IMR-90 (cell line): ENCODE measurements around the gene TMEM245. TPM values are rescaled to one million over a fixed set of nuclear protein-coding genes. Genes with fewer than 3 reads are reported as not detected.

ENCODE experiments used
- ATAC-seq: fragments of 200-7000 bp; cut with Tn5 transposase; 2 replicates; pipeline ENCODE4 v1.9.1; 2020; ENCODE audit warnings: low read depth, mild to moderate bottlenecking, moderate library complexity
- BruUV-seq: library from RNA; stranded (reverse); fragments of 400-500 nt; replicated peaks from 2 replicates; lab custom pipeline; 2021; lab: Mats Ljungman, UMichigan
- CTCF ChIA-PET: fragments of 300-600 bp; formaldehyde crosslinking; extraction: SDS; loops from one replicate; lab custom pipeline; 2021; ENCODE audit warnings: antibody characterized with exemption; lab: Yijun Ruan, JAX
- POLR2A ChIA-PET: fragments of 300-600 bp; sonication (Branson Sonifier 250); formaldehyde crosslinking; loops from one replicate; lab custom pipeline; 2022; ENCODE audit warnings: antibody characterized with exemption; ENCODE audit not compliant: unreplicated experiment; lab: Charles Lee
- DNase-seq: peaks from one replicate; pipeline ENCODE4 v3.0.0; 2013
- H2AFZ ChIP-seq: replicated peaks from 2 replicates; pipeline ENCODE3; 2013; ENCODE audit warnings: low read length, mild to moderate bottlenecking; ENCODE audit not compliant: poor library complexity
- H2AK5ac ChIP-seq: 2 replicates; pipeline ENCODE4 v1.6.1; 2013; ENCODE audit warnings: low read depth, low read length, inconsistent platforms
- H2AK9ac ChIP-seq: replicated peaks from 2 replicates; pipeline ENCODE3; 2013; ENCODE audit warnings: mild to moderate bottlenecking, low read depth, low read length, moderate library complexity; ENCODE audit not compliant: poor library complexity
- H2BK120ac ChIP-seq: 2 replicates; pipeline ENCODE4 v1.6.1; 2013; ENCODE audit warnings: low read depth, low read length, inconsistent platforms
- H2BK15ac ChIP-seq: 3 replicates; pipeline ENCODE4 v1.6.1; 2013; ENCODE audit warnings: low read depth, low read length, inconsistent platforms
- H2BK20ac ChIP-seq: 2 replicates; pipeline ENCODE4 v1.6.1; 2013; ENCODE audit warnings: low read depth, mild to moderate bottlenecking, inconsistent platforms, low read length, moderate library complexity
- H2BK5ac ChIP-seq: 2 replicates; pipeline ENCODE4 v1.6.1; 2013; ENCODE audit warnings: mild to moderate bottlenecking, low read depth, low read length, inconsistent platforms; ENCODE audit not compliant: poor library complexity, severe bottlenecking
- H3K14ac ChIP-seq: replicated peaks from 2 replicates; pipeline ENCODE4 v1.6.1; 2013; ENCODE audit warnings: low read depth, low read length, inconsistent platforms
- H3K18ac ChIP-seq: 2 replicates; pipeline ENCODE4 v1.6.1; 2013; ENCODE audit warnings: low read depth, low read length, control low read depth
- H3K23ac ChIP-seq: 2 replicates; pipeline ENCODE4 v1.6.1; 2013; ENCODE audit warnings: low read depth, low read length, inconsistent platforms
- H3K27ac ChIP-seq: 2 replicates; pipeline ENCODE4 v1.5.1; 2013; ENCODE audit warnings: mild to moderate bottlenecking, control low read depth, low read length; ENCODE audit not compliant: insufficient read depth
- H3K27me3 ChIP-seq: 2 replicates; pipeline ENCODE4 v1.6.1; 2013; ENCODE audit warnings: low read length; ENCODE audit not compliant: control insufficient read depth, insufficient read depth
- H3K36me3 ChIP-seq: 2 replicates; pipeline ENCODE4 v1.6.1; 2013; ENCODE audit warnings: low read length, mixed read lengths; ENCODE audit not compliant: control insufficient read depth, insufficient read depth
- H3K4ac ChIP-seq: 2 replicates; pipeline ENCODE4 v1.6.1; 2013; ENCODE audit warnings: low read depth, low read length, inconsistent platforms
- H3K4me1 ChIP-seq: 2 replicates; pipeline ENCODE4 v1.6.1; 2013; ENCODE audit warnings: low read length, mixed read lengths; ENCODE audit not compliant: control insufficient read depth, insufficient read depth
- H3K4me2 ChIP-seq: 2 replicates; pipeline ENCODE4 v1.6.1; 2013; ENCODE audit warnings: low read depth, mild to moderate bottlenecking, control low read depth, low read length, moderate library complexity
- H3K4me3 ChIP-seq: 2 replicates; pipeline ENCODE4 v1.5.1; 2013; ENCODE audit warnings: low read depth, mild to moderate bottlenecking, control low read depth, low read length, moderate library complexity; ENCODE audit not compliant: insufficient read depth
- H3K56ac ChIP-seq: 2 replicates; pipeline ENCODE4 v1.6.1; 2013; ENCODE audit warnings: low read length, inconsistent platforms; ENCODE audit not compliant: insufficient read depth; ENCODE audit errors: extremely low read depth
- H3K79me1 ChIP-seq, 2 experiments: 2 replicates each; pipeline ENCODE4 v1.6.1; 2013; ENCODE audit warnings: low read length in 2 of 2, inconsistent platforms in 1 of 2, low read depth in 1 of 2
- H3K9ac ChIP-seq: 2 replicates; pipeline ENCODE4 v1.6.1; 2013; ENCODE audit warnings: low read depth, low read length, control low read depth
- H3K9me1 ChIP-seq: 2 replicates; pipeline ENCODE4 v1.6.1; 2013; ENCODE audit warnings: low read length, inconsistent platforms; ENCODE audit not compliant: insufficient read depth
- H3K9me3 ChIP-seq: 2 replicates; pipeline ENCODE4 v1.6.1; 2013; ENCODE audit warnings: low read length; ENCODE audit not compliant: control insufficient read depth, insufficient read depth
- H4K20me1 ChIP-seq: 2 replicates; pipeline ENCODE4 v1.6.1; 2013; ENCODE audit warnings: low read length, inconsistent platforms; ENCODE audit not compliant: insufficient read depth
- H4K5ac ChIP-seq: 2 replicates; pipeline ENCODE4 v1.6.1; 2013; ENCODE audit warnings: mild to moderate bottlenecking, low read depth, low read length, control low read depth
- H4K8ac ChIP-seq, 2 experiments: 2 replicates each; pipeline ENCODE4 v1.6.1; 2013; ENCODE audit warnings: low read depth in 2 of 2, low read length in 2 of 2, control low read depth in 1 of 2, inconsistent platforms in 1 of 2
- H4K91ac ChIP-seq: 2 replicates; pipeline ENCODE4 v1.6.1; 2013; ENCODE audit warnings: low read depth, low read length, inconsistent platforms; ENCODE audit not compliant: insufficient read depth
- BHLHE40 ChIP-seq: fragments of 150-350 bp; IDR thresholded peaks from 2 replicates; pipeline ENCODE4 v1.6.1; 2016; ENCODE audit warnings: mild to moderate bottlenecking, low read depth, low read length
- CEBPB ChIP-seq: IDR thresholded peaks from 2 replicates; pipeline ENCODE4 v1.6.1; 2012; ENCODE audit warnings: low read depth, low read length, improper control_type of control experiment
- ELK1 ChIP-seq: fragments of 150-350 bp; IDR thresholded peaks from 2 replicates; pipeline ENCODE4 v1.6.1; 2016; ENCODE audit warnings: low read depth, mild to moderate bottlenecking, low read length, moderate library complexity, borderline replicate concordance
- FOS ChIP-seq: fragments of 150-350 bp; IDR thresholded peaks from 2 replicates; pipeline ENCODE4 v1.6.1; 2016; ENCODE audit warnings: low read depth, low read length
- MAFK ChIP-seq: IDR thresholded peaks from 2 replicates; pipeline ENCODE4 v1.6.1; 2012; ENCODE audit warnings: low read depth, low read length, improper control_type of control experiment
- MAZ ChIP-seq: IDR thresholded peaks from 2 replicates; pipeline ENCODE4 v1.6.1; 2012; ENCODE audit warnings: low read depth, mild to moderate bottlenecking, low read length, improper control_type of control experiment, moderate library complexity, borderline replicate concordance
- MXI1 ChIP-seq: IDR thresholded peaks from 2 replicates; pipeline ENCODE4 v1.6.1; 2012; ENCODE audit warnings: low read depth, mild to moderate bottlenecking, low read length, moderate library complexity, borderline replicate concordance
- NFE2L2 ChIP-seq: fragments of 150-350 bp; IDR thresholded peaks from 2 replicates; pipeline ENCODE4 v1.6.1; 2016; ENCODE audit warnings: low read depth, mild to moderate bottlenecking, low read length
- POLR2A ChIP-seq: IDR thresholded peaks from 2 replicates; pipeline ENCODE4 v1.6.1; 2012; ENCODE audit warnings: mild to moderate bottlenecking, low read depth, low read length
- RAD21 ChIP-seq: IDR thresholded peaks from 2 replicates; pipeline ENCODE4 v1.6.1; 2012; ENCODE audit warnings: low read length, improper control_type of control experiment
- RCOR1 ChIP-seq: IDR thresholded peaks from 2 replicates; pipeline ENCODE4 v1.6.1; 2012; ENCODE audit warnings: mild to moderate bottlenecking, low read length, improper control_type of control experiment; ENCODE audit not compliant: insufficient replicate concordance
- SMC3 ChIP-seq: fragments of 150-350 bp; IDR thresholded peaks from 2 replicates; pipeline ENCODE4 v1.6.1; 2016; ENCODE audit warnings: low read depth, mild to moderate bottlenecking, antibody characterized with exemption, low read length, moderate library complexity
- WGBS, 2 experiments: methylation state at CpG; one replicate each; pipeline versions ENCODE4 v1.1.5 to v1.1.7; 2013; ENCODE audit warnings: missing lambda C conversion rate in 2 of 2; ENCODE audit not compliant: insufficient read length in 1 of 2; ENCODE audit errors: extremely low coverage in 2 of 2; 5-methylcytosine and 5-hydroxymethylcytosine counted together
- dilution Hi-C: fragments of 300-500 bp; cut with HindIII; formaldehyde crosslinking; loops from one replicate; pipeline ENCODE4 v1.14.3; 2018; ENCODE audit warnings: low sequenced_read_pairs; ENCODE audit not compliant: unreplicated experiment
- in situ Hi-C: fragments of 300-500 bp; cut with MboI; formaldehyde crosslinking; loops from 3 replicates; pipeline ENCODE4 v1.14.3; 2019; ENCODE audit warnings: low sequenced_read_pairs, inconsistent platforms, mixed read lengths
- intact Hi-C: fragments of 100-400 bp; cut with micrococcal nuclease; formaldehyde crosslinking; loops from 2 replicates; pipeline ENCODE4 v1.10.0; 2022
- polyA plus RNA-seq, 3 experiments: library from polyadenylated mRNA; depleted of rRNA; stranded (reverse); fragments of >200 nt; gene quantifications; 2 replicates each; pipeline ENCODE4 v1.2.3, GENCODE V29; 2012; ENCODE audit warnings: low replicate concordance in 1 of 3
- total RNA-seq: library from RNA; depleted of rRNA; stranded (reverse); fragments of >200 nt; gene quantifications from 2 replicates; pipeline ENCODE4 v1.2.3, GENCODE V29; 2012
- TF ChIP-seq, protein P1 (sequence below): conservative IDR thresholded peaks from 2 replicates; pipeline ENCODE4 v1.5.1; 2012; ENCODE audit warnings: mild to moderate bottlenecking, low read depth, low read length, improper control_type of control experiment

The TMEM245 gene
- total and polyA plus RNA-seq, 2 of the 4 experiments (the other 2 are of a cell fraction) = 24.8 to 57.9 TPM

DNA sequence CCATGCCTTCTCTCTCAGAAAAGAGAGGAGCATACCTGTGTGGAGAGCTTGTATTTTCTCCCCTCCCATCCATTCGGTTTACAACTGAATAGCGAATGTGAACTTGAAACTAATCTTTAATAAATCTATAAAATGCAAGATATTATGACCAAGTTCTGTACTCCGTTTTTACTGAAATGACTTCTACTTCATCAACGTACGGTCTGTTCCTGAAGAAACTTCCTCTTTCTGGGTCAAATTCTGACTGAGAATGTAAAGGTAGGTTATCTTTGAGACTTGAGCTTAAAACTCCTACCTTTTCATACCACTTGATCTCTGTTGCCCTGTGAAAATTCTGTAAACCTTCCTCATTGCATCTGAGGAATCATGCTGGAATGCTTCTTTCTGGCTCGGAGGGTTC is 102.3 kb downstream of the TMEM245 start:
- peaks cover 8% of the 10 kb centered on the region for H3K4me1 ChIP-seq
- intact Hi-C loops (no loop called here), in situ Hi-C loops (no loop called here), dilution Hi-C loops (no loop called here)
- no peak overlapping the region for H2BK15ac ChIP-seq
- no peak overlapping the region for H3K23ac ChIP-seq
- H3K14ac ChIP-seq = no peak overlapping the region
- no peak overlapping the region for H4K5ac ChIP-seq
- WGBS, 2 experiments = no CpG with 5 or more reads among the region's 6 CpGs
- no peak overlapping the region for H2AK9ac ChIP-seq
- DNase-seq (no peak), ATAC-seq (no peak)
- H2BK120ac ChIP-seq = no peak overlapping the region
- H3K18ac ChIP-seq = no peak overlapping the region
- H2BK20ac ChIP-seq = no peak overlapping the region
- H4K20me1 ChIP-seq = peaks cover 11% of the 10 kb centered on the region; the same call in 1 of the 2 replicates
- BruUV-seq = no TSS peak
- H3K9me1 ChIP-seq = peaks cover 8% of the 10 kb centered on the region
- H3K4ac ChIP-seq = no peak overlapping the region
- no peak overlapping the region for H3K27ac ChIP-seq
- H2AFZ ChIP-seq = no peak overlapping the region
- H4K8ac ChIP-seq = no peak overlapping the region
- H3K36me3 ChIP-seq = peaks cover 6% of the 10 kb centered on the region
- H3K27me3 ChIP-seq = no peaks in the 10 kb centered on the region
- POLR2A ChIA-PET = no interaction called here
- TF ChIP-seq, protein P1, sequence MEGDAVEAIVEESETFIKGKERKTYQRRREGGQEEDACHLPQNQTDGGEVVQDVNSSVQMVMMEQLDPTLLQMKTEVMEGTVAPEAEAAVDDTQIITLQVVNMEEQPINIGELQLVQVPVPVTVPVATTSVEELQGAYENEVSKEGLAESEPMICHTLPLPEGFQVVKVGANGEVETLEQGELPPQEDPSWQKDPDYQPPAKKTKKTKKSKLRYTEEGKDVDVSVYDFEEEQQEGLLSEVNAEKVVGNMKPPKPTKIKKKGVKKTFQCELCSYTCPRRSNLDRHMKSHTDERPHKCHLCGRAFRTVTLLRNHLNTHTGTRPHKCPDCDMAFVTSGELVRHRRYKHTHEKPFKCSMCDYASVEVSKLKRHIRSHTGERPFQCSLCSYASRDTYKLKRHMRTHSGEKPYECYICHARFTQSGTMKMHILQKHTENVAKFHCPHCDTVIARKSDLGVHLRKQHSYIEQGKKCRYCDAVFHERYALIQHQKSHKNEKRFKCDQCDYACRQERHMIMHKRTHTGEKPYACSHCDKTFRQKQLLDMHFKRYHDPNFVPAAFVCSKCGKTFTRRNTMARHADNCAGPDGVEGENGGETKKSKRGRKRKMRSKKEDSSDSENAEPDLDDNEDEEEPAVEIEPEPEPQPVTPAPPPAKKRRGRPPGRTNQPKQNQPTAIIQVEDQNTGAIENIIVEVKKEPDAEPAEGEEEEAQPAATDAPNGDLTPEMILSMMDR = no peak
- TF ChIP-seq BHLHE40 (no peak), MXI1 (no peak), ELK1 (no peak), POLR2A (no peak), CEBPB (no peak), MAZ (no peak), SMC3 (no peak), NFE2L2 (no peak), MAFK (no peak), RAD21 (no peak), RCOR1 (no peak), FOS (no peak)
- H3K56ac ChIP-seq = no peak overlapping the region
- H3K4me3 ChIP-seq = no peak overlapping the region
- no peak overlapping the region for H2AK5ac ChIP-seq
- CTCF ChIA-PET = no interaction called here
- H2BK5ac ChIP-seq = no peak overlapping the region
- no peak overlapping the region for H3K9ac ChIP-seq
- no peak overlapping the region for H3K4me2 ChIP-seq
- H4K91ac ChIP-seq = no peak overlapping the region
- H3K79me1 ChIP-seq = peaks cover 8 to 30% of the 10 kb centered on the region in 2 experiments
- H3K9me3 ChIP-seq = no peaks in the 10 kb centered on the region
